PC-3 (cell line): ENCODE measurements around the gene C16orf92. TPM values are rescaled to one million over a fixed set of nuclear protein-coding genes. Genes with fewer than 3 reads are reported as not detected.

Experiments
- ATAC-seq: fragments of 200-7000 bp; cut with Tn5 transposase; 2 replicates; pipeline ENCODE4 v1.9.1; 2020; ENCODE audit warnings: mild to moderate bottlenecking, moderate library complexity
- BruUV-seq: library from RNA; stranded (reverse); fragments of 400-500 nt; replicated peaks from 2 replicates; lab custom pipeline; 2021; lab: Mats Ljungman, UMichigan
- CTCF ChIA-PET: fragments of 300-600 bp; sonication (Branson Sonifier 250); formaldehyde crosslinking; loops from one replicate; lab custom pipeline; 2022; ENCODE audit warnings: antibody characterized with exemption; lab: Charles Lee
- POLR2A ChIA-PET: fragments of 300-600 bp; sonication (Branson Sonifier 250); formaldehyde crosslinking; loops from one replicate; lab custom pipeline; 2022; ENCODE audit warnings: antibody characterized with exemption; ENCODE audit not compliant: unreplicated experiment; lab: Charles Lee
- DNase-seq: peaks from one replicate; pipeline ENCODE4 v3.0.0-alpha.2; 2015
- H2AFZ ChIP-seq: fragments of 300-600 bp; sonication (generic); 2 replicates; pipeline ENCODE4 v1.6.0; 2016; ENCODE audit warnings: antibody characterized with exemption, low read length
- H3F3A ChIP-seq: fragments of 300-600 bp; sonication (generic); one replicate; pipeline ENCODE4 v1.6.0; 2017; ENCODE audit warnings: antibody characterized with exemption, low read length, control low read depth, mild to moderate bottlenecking; ENCODE audit not compliant: unreplicated experiment
- H3K27ac ChIP-seq: fragments of 300-600 bp; sonication (generic); 2 replicates; pipeline ENCODE4 v1.5.1; 2016; ENCODE audit warnings: mild to moderate bottlenecking, low read length
- H3K27me3 ChIP-seq: fragments of 300-600 bp; sonication (generic); 2 replicates; pipeline ENCODE4 v1.6.1; 2016; ENCODE audit warnings: low read length, mixed read lengths
- H3K36me3 ChIP-seq: fragments of 300-600 bp; sonication (generic); 2 replicates; pipeline ENCODE4 v1.6.1; 2016; ENCODE audit warnings: low read depth, mixed run types, low read length, mixed read lengths
- H3K4me1 ChIP-seq: fragments of 300-600 bp; sonication (generic); 2 replicates; pipeline ENCODE4 v1.5.1; 2016; ENCODE audit warnings: low read length; ENCODE audit not compliant: insufficient read depth
- H3K4me2 ChIP-seq: fragments of 300-600 bp; sonication (generic); 2 replicates; pipeline ENCODE4 v1.6.0; 2016; ENCODE audit warnings: low read length
- H3K4me3 ChIP-seq: fragments of 300-600 bp; sonication (generic); 2 replicates; pipeline ENCODE4 v1.5.1; 2016; ENCODE audit warnings: mild to moderate bottlenecking, low read length, mixed read lengths
- H3K79me2 ChIP-seq: fragments of 300-600 bp; sonication (generic); 2 replicates; pipeline ENCODE4 v1.6.1; 2017; ENCODE audit warnings: low read length, mixed read lengths
- H3K9ac ChIP-seq: fragments of 300-600 bp; sonication (generic); 2 replicates; pipeline ENCODE4 v1.6.0; 2016; ENCODE audit warnings: mild to moderate bottlenecking, low read length
- H3K9me2 ChIP-seq: fragments of 300-600 bp; sonication (generic); replicated peaks from 2 replicates; pipeline ENCODE4 v1.6.1; 2016; ENCODE audit warnings: mixed run types, low read length, mixed read lengths
- H3K9me3 ChIP-seq: fragments of 300-600 bp; sonication (generic); 2 replicates; pipeline ENCODE4 v1.6.1; 2016; ENCODE audit warnings: low read length, mixed read lengths
- H4K20me1 ChIP-seq: fragments of 300-600 bp; sonication (generic); 2 replicates; pipeline ENCODE4 v1.6.1; 2016; ENCODE audit warnings: low read length, mixed read lengths
- EZH2 ChIP-seq: fragments of 300-600 bp; sonication (generic); IDR thresholded peaks from one replicate; pipeline ENCODE4 v1.6.1; 2017; ENCODE audit warnings: antibody characterized with exemption, mild to moderate bottlenecking, low read length; ENCODE audit not compliant: unreplicated experiment
- EZH2phosphoT487 ChIP-seq: fragments of 300-600 bp; sonication (generic); IDR thresholded peaks from 2 replicates; pipeline ENCODE4 v1.6.1; 2018; ENCODE audit warnings: mild to moderate bottlenecking, antibody characterized with exemption, low read length, borderline replicate concordance
- intact Hi-C: fragments of 100-400 bp; cut with micrococcal nuclease; formaldehyde crosslinking; loops from 2 replicates; pipeline ENCODE4 v1.9.0; 2023
- total RNA-seq: library from RNA; depleted of rRNA; stranded (reverse); fragments of >200 nt; gene quantifications from 2 replicates; pipeline ENCODE4 v1.2.3, GENCODE V29; 2014
- TF ChIP-seq, protein P1 (sequence below): fragments of 300-600 bp; sonication (generic); conservative IDR thresholded peaks from 2 replicates; pipeline ENCODE4 v1.5.1; 2017; ENCODE audit warnings: antibody characterized with exemption, low read depth, mild to moderate bottlenecking, low read length

Gene C16orf92
- total RNA-seq, 1 experiment from 2014 or later = not detected

DNA sequence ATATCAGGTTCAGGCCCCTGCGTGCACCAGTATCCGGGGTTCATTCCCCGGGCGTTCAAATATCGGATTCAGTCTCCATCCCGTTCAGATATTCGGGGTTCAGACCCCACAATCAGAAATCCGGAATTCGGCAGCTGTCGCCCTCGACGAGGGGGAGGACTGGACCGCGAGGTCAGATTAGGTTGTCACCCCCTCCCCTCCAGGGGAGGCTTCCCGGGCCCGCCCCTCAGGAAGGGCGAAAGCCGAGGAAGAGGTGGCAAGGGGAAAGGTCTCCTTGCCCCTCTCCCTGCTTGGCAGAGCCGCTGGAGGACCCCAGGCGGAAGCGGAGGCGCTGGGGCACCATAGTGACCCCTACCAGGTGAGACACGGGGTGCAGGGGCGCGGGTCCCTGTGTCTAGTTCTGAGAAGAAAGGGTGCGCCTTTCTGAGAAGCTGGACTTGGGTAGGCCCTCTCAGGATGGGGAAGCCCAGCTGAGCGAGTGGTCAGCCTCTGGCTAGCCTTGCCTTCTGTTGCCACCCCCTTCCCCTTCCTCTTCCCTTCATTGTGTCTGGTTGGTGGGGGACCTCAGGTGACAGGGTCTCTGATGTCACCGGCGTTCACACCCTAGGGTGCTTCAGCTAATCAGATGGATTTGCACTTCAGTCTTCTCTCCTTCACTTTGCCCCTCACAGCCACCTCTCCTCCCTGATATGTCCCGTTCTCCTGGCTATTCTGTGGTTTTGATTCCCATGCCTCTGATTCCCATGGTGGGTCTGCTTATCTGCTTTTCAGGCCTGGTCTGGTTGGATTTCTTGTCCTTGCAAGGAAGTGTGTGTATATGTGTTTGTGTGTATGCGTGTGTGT lies 48.5 kb upstream of the C16orf92 start:
- intact Hi-C loops = loop anchor here (5.0 kb wide), 1 partner anchor 47 kb away; the partner anchor contains the start of gene KCTD13
- TF ChIP-seq EZH2 (no peak), EZH2phosphoT487 (no peak)
- TF ChIP-seq, protein P1, sequence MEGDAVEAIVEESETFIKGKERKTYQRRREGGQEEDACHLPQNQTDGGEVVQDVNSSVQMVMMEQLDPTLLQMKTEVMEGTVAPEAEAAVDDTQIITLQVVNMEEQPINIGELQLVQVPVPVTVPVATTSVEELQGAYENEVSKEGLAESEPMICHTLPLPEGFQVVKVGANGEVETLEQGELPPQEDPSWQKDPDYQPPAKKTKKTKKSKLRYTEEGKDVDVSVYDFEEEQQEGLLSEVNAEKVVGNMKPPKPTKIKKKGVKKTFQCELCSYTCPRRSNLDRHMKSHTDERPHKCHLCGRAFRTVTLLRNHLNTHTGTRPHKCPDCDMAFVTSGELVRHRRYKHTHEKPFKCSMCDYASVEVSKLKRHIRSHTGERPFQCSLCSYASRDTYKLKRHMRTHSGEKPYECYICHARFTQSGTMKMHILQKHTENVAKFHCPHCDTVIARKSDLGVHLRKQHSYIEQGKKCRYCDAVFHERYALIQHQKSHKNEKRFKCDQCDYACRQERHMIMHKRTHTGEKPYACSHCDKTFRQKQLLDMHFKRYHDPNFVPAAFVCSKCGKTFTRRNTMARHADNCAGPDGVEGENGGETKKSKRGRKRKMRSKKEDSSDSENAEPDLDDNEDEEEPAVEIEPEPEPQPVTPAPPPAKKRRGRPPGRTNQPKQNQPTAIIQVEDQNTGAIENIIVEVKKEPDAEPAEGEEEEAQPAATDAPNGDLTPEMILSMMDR = no peak
- no TSS peak for BruUV-seq
- Histone ChIP-seq H3K9me2 (no peaks in the 10 kb centered on the region), H3K4me1 (peaks cover 22% of the 10 kb centered on the region), H4K20me1 (peaks cover 26% of the 10 kb centered on the region), H3F3A (no peaks in the 10 kb centered on the region), H2AFZ (peak overlapping the region; percentile 74; the same call in 1 of the 2 replicates), H3K36me3 (peaks cover 16% of the 10 kb centered on the region; the same call in 1 of the 2 replicates), H3K27me3 (no peaks in the 10 kb centered on the region), H3K79me2 (peaks cover 47% of the 10 kb centered on the region), H3K9me3 (no peaks in the 10 kb centered on the region), H3K9ac (peak overlapping the region; percentile 93), H3K4me2 (peak overlapping the region; percentile 98), H3K4me3 (peak overlapping the region; percentile 98), H3K27ac (no peak overlapping the region)
- peak; percentile 4 for DNase-seq
- ChIA-PET CTCF (no interaction called here), POLR2A (no interaction called here)
- no peak for ATAC-seq

DNA sequence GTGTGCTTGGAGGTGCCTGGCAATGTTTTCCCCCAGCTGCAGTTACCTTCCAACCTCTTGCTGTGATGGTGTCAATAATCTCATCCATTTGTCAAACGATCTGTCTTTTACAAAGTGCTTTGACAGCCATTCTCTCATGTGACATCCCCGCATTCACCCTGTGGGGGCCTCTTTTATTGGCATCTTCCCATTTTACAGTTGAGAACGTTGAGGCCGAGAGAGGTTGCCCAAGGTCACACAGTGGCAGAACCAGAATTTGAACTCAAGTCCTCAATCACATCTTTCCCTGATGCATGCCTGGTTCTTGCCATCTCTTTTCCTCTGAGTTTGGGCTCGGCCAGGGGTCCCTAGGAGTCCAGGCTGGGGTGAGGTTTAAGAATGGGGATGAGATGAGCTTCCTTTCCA lies 47.9 kb upstream of the C16orf92 start:
- peaks cover 47% of the 10 kb centered on the region for H3K79me2 ChIP-seq
- intact Hi-C loops = no loop called here
- H3K27me3 ChIP-seq = no peaks in the 10 kb centered on the region
- no peaks in the 10 kb centered on the region for H3K9me3 ChIP-seq
- ATAC-seq = no peak
- BruUV-seq = no TSS peak
- ChIA-PET POLR2A (interaction anchor here (1.1 kb wide), 1 partner anchor 49 kb away, joined by 3 read pairs; the partner anchor contains the start of gene KCTD13), CTCF (no interaction called here)
- no peaks in the 10 kb centered on the region for H3F3A ChIP-seq
- peak overlapping the region; percentile 98 for H3K4me2 ChIP-seq
- H3K36me3 ChIP-seq = peaks cover 22% of the 10 kb centered on the region
- H3K4me1 ChIP-seq = peaks cover 22% of the 10 kb centered on the region
- H3K27ac ChIP-seq = no peak overlapping the region
- peak overlapping the region; percentile 98 for H3K4me3 ChIP-seq
- H4K20me1 ChIP-seq = peaks cover 26% of the 10 kb centered on the region
- H2AFZ ChIP-seq = no peak overlapping the region
- no peak for DNase-seq
- TF ChIP-seq EZH2phosphoT487 (no peak), EZH2 (no peak)
- TF ChIP-seq, protein P1 = no peak
- H3K9me2 ChIP-seq = no peaks in the 10 kb centered on the region
- H3K9ac ChIP-seq = peak overlapping the region; percentile 93; the same call in 1 of the 2 replicates
